Gastrocnemius medialis (tissue), 4 donors: ENCODE data around the gene PPT1.

Experiments
- CTCF ChIP-seq, 5 experiments: fragments of 450-650 bp in 3 of 5; fragments of 200-600 bp in 2 of 5; sonication (generic) in 2 of 5; IDR thresholded peaks in 4 of 5; conservative IDR thresholded peaks in 1 of 5; 1 replicate in 4 of 5; 2 replicates in 1 of 5; pipeline ENCODE4 v1.5.1; 2016 to 2019; ENCODE audit warnings: antibody characterized with exemption in 5 of 5, mild to moderate bottlenecking in 3 of 5, moderate library complexity in 3 of 5
- POLR2A ChIP-seq, 2 donors: fragments of 450-650 bp; IDR thresholded peaks; one replicate each; pipeline ENCODE4 v1.6.1; 2017; ENCODE audit warnings: antibody characterized with exemption in 2 of 2, mild to moderate bottlenecking in 2 of 2, moderate library complexity in 2 of 2

GRCh38 chr1:40040511-40041465 is 56.3 kb downstream of the PPT1 start, which contains the start of gene CAP1:
- TF ChIP-seq CTCF (IDR thresholded peaks at IDR 0.05 in 4 of 5, conservative IDR thresholded peaks at IDR 0.05 in 1 of 5) (peak in 1 of 5 experiments; percentile 8), POLR2A (IDR thresholded peaks at IDR 0.05) (peak; percentile 72 to 75)
